ENCODE measurements around the gene MAGIX. TPM values are rescaled to one million over a fixed set of nuclear protein-coding genes. Genes with fewer than 3 reads are reported as not detected.

Gene MAGIX
- total RNA-seq, 1 donor = 2.2 TPM

DNA sequence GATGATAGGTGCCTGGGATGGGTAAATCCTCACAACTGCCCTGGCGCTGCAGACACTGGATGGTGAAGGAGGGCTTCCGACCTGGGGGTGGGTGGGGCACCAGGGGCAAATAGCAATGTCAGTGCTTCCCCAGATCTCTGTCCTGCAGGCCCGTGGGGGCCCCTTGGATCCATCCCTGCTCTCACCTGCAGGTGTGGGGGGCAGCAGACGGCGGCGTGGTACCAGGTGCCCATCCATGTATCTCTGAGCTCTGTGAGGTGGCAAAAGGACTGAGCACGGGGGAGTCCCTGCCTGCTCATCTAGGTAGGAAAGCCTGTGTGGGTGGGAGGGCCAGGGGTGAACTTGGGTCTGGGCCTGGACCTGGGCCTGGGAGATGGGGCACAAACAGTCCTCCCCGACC, 44.0 kb downstream of the MAGIX start:
- H3K4me3 ChIP-seq (ENCODE audit: low read depth, low read length) = no peak overlapping the region
- DNase-seq (ENCODE audit: low read depth) = no peak
- TF ChIP-seq, protein P1, sequence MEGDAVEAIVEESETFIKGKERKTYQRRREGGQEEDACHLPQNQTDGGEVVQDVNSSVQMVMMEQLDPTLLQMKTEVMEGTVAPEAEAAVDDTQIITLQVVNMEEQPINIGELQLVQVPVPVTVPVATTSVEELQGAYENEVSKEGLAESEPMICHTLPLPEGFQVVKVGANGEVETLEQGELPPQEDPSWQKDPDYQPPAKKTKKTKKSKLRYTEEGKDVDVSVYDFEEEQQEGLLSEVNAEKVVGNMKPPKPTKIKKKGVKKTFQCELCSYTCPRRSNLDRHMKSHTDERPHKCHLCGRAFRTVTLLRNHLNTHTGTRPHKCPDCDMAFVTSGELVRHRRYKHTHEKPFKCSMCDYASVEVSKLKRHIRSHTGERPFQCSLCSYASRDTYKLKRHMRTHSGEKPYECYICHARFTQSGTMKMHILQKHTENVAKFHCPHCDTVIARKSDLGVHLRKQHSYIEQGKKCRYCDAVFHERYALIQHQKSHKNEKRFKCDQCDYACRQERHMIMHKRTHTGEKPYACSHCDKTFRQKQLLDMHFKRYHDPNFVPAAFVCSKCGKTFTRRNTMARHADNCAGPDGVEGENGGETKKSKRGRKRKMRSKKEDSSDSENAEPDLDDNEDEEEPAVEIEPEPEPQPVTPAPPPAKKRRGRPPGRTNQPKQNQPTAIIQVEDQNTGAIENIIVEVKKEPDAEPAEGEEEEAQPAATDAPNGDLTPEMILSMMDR (IDR thresholded peaks at IDR 0.05; ENCODE audit: insufficient read depth, low read depth, low read length) = no peak

DNA sequence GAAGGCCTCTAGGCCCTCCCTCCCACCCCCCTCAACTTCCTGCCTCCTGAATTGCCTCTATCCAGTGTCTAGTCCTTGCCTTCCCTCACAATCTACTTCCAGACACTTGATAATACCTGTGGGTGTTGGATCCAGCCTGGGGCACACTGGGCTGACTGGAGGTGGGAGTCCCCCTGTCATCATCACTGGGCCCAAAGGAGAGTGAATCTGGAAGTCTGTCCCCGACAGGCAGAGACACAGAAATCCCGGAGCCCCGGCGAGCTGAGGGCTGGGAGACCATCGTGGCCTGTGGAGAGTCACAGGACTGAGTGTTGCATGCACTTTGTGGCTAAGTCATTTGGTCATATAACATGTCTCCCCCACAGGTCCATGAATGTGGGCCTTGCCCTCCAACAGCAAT, 45.8 kb downstream of the MAGIX start:
- DNase-seq (ENCODE audit: low read depth) = no peak
- H3K4me3 ChIP-seq (ENCODE audit: low read depth, low read length) = no peak overlapping the region
- TF ChIP-seq, protein P1 (IDR thresholded peaks at IDR 0.05; ENCODE audit: insufficient read depth, low read depth, low read length) = no peak

DNA sequence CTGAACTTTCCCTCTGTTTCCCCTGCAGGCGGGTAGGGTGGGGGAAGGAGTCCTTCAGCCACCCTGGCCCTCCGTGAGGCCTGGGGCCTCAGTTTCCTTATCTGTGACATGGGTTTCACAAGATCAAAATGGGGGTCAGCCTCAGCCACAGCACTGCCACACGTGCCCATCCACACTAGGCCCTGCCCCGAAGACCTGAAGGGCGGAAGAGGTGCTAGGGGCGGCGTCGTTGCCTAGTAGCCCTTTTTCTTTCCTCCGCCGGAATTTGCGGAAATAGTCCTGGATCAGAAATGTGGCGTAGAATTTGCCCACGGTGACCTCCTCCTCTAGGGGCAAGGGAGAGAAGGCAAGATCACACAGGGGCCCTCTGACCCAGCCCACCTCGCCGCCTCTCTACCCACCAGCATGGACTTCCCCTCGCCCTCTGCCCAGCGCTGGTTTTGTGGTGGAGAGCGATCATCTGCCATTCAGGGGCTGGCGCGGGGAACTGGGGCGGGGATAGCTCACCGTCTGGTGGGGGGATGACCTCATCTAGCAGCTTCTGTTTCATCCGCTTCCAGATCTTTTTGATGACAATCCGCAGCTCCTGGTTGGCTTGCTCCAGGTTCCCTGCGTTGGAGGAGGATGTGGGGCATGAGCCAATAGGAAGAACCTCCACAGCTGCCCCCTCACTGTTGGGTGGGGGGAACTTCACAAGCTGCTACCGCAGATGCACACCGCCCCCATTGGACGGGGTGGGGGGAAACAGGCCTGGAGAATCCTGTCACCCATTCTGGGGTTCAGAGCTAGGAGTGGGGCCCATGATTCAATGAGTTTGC, 47.1 kb downstream of the MAGIX start:
- TF ChIP-seq, protein P1 (IDR thresholded peaks at IDR 0.05; ENCODE audit: insufficient read depth, low read depth, low read length) = no peak
- DNase-seq (ENCODE audit: low read depth) = peak; percentile 0
- H3K4me3 ChIP-seq (ENCODE audit: low read depth, low read length) = no peak overlapping the region

DNA sequence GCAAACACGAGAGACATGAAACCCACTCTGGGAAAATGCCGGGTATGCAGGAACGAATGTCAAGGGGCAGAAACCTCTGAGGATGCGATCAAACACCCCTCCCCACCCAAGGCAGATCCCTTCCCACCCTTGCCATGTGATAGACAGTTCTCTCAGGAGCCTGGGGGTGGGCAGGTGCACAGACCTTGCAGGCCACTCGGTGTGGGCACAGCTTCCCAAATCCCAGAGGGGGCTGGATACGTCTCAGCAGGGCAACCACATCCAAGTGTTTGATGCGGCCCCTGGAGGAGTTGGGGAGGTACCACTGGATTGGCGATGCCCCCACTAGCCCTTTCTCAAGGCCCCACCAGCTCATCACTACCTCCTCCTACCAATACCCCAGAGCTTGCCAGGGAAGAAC, 47.8 kb downstream of the MAGIX start:
- DNase-seq (ENCODE audit: low read depth) = no peak
- no peak overlapping the region for H3K4me3 ChIP-seq (ENCODE audit: low read depth, low read length)
- TF ChIP-seq, protein P1 (IDR thresholded peaks at IDR 0.05; ENCODE audit: insufficient read depth, low read depth, low read length) = no peak

DNA sequence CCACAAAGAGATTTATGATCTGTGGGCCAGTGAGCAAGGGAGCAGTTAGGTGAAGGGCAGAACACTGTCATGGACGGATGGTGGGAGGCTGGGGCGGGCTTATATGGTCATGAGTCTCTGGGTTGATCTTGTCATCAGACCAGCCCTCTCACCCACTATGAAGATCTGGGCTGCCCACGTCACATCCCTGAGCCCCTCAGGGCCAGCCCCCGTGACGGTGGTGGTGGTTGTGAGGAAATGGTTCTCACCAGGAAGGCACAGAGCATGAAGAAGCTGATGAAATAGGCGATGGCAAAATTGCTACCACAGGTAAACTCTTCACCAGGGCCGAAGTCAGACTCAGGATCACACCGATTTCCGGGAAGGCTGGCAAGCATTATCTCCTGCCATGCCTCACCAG, 48.5 kb downstream of the MAGIX start:
- DNase-seq (ENCODE audit: low read depth) = no peak
- H3K4me3 ChIP-seq (ENCODE audit: low read depth, low read length) = no peak overlapping the region
- TF ChIP-seq, protein P1 (IDR thresholded peaks at IDR 0.05; ENCODE audit: insufficient read depth, low read depth, low read length) = no peak

DNA sequence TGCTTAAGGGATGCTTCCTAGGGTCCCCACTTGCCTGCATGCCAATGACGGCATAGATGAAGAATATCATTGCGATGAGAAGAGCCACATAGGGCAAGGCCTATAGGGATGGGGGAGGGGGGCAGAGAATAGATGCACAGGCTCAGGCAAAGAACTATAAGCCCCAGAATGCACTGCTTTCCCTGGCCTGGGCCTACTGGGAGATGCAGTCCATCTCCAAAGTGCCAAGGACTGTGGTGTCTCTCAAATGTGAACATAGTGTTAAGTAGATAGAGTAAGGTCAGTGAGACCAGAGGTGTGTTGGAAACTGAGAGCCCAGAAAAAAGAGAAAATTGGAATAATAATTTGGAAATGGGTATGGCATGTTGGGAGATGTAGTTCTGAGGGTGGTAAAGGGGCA, 49.7 kb downstream of the MAGIX start:
- no peak for DNase-seq (ENCODE audit: low read depth)
- TF ChIP-seq, protein P1 (IDR thresholded peaks at IDR 0.05; ENCODE audit: insufficient read depth, low read depth, low read length) = no peak

DNA sequence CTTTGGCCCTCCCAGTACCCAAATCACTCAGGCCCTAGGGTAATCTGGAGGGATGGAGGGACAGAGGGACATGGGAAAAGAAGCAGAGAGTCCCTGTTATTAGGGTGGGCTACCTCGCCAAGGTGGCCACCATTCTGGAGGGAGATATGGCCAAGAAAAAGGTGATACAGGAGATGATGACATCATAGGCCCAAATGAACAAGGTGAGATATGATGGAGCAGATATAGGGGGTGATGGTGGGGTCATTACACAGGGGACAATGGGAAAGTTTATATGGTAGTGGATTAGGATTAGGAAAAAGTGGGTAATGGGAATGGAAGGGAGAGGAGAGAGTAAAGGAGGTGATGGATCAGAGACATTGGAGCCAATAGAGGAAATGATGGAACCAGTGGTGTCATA, 50.3 kb downstream of the MAGIX start:
- TF ChIP-seq, protein P1 (IDR thresholded peaks at IDR 0.05; ENCODE audit: insufficient read depth, low read depth, low read length) = no peak
- no peak for DNase-seq (ENCODE audit: low read depth)
- H3K4me3 ChIP-seq (ENCODE audit: low read depth, low read length) = no peak overlapping the region

More for the DNA sequence above, 49.7 kb downstream of the MAGIX start:
- H3K4me3 ChIP-seq (ENCODE audit: low read depth, low read length) = no peak overlapping the region
